Epidermal melanocyte (primary cell): ENCODE data around the gene FXYD4.
"Not testable (repeated sequence)": the region's sequence is repeated elsewhere in the genome, so short reads cannot be mapped to it uniquely, and the experiment has no call there.

Experiments used
- DNase-seq: peaks from one replicate; pipeline ENCODE4 v3.0.0; 2011; ENCODE audit warnings: low spot score; ENCODE audit not compliant: insufficient read length

The FXYD4 gene

DNA sequence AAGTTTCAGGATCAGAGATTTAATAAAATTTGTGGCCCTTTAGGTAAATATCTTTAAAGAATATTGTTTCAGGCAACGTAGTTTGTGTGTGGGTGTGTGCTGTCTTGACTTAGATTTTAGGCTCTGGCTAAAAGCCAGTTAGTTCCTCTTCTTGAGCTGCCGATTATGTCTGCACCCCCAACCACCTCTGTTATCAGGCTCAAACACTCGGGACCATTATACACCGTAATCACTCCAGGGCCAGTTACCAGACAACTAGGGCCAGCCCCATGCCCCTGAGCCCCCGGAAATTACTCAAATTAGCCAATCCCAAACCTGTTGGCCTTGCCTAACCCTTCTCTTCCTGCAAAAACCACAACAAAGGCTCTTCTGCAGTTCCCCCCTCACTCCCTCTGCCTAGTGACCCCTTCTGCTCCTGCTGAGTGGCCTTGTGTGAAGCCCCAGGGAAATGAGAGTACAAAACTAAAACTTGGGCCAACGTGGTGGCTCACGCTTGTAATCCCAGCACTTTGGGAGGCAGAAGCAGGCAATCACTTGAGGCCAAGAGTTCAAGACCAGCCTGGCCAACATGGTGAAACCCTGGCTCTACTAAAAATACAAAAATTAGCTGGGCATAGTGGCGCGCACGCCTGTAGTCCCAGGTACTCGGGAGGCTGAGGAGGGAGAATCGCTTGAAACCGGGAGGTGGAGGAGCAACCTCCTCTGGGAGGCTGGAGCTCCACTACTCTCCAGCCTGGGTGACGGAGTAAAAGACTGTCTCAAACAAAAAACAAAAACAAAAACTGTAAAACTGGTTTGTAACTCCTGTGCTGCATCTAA lies 46.7 kb downstream of the FXYD4 start:
- no peak for DNase-seq

DNA sequence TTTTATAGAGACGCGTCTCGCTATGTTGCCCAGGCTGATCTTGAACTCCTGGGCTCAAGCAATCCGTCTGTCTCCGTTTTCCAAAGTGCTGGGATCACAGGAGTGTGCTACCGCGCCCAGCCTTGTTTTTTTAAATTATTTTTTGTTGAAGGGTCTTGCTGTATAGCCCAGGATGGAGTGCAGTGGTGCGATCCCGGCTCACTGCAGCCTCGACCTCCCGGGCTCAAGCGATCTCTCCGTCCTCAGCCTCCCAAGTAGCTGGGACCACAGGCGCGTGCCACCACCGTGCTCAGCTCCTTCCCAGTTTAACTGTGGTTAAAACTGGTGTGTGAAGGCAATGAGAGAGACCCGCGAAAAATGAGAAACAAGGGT lies 48.5 kb downstream of the FXYD4 start:
- DNase-seq = no peak

DNA sequence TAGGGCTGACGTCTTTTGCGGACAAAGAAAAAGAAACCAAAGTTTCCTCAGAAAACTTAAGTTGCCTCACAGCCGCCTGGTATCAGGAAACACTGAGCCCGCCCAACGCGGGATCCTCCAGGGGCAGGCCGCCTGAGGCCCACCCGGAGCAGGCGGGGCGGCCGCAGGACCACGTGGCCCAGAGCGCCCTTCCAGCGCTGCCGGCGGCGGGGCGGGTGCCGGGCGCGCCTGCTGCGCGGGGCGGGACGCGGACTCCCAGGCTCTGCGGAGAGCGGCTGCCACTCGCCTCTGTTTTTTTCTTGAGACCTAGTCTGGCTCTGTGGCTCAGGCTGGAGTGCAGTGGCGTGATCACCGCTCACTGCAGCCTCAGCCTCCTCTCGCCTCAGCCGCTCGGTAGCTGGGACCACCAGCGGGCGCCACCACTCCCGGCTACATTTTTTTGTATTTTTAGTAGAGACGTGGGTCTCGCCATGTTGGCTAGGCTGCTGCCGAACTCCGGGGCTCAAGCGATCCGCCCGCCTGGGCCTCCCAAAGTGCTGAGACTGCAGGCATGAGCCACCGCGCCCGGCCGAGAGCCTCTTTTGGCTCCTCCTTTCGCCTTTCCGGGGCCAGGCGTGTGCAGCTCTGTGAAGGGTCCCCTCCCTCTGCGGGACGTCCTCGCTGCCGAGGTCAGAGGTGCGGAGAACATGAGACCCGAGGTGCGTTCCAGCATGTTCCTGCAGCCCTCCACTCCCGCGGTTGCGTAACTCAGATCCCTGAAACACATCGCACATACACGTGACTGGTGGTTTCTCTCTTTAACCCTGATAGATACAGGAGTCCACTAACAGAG lies 49.1 kb downstream of the FXYD4 start:
- DNase-seq = peak; percentile 67

DNA sequence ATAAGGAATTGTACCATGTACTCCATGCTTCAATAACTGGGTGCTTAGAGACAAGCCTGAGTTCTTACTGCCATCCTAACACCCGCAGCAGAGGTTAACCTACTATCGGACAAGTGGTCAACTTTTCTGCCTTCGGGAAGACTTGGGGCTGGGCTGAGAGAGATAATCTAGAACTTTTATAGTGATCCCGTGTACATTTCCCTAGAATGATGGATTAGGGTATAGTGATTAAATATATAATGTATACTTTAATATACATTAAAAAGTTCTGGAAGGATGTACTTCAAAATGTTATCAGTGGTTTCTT lies 49.7 kb downstream of the FXYD4 start:
- no peak for DNase-seq

DNA sequence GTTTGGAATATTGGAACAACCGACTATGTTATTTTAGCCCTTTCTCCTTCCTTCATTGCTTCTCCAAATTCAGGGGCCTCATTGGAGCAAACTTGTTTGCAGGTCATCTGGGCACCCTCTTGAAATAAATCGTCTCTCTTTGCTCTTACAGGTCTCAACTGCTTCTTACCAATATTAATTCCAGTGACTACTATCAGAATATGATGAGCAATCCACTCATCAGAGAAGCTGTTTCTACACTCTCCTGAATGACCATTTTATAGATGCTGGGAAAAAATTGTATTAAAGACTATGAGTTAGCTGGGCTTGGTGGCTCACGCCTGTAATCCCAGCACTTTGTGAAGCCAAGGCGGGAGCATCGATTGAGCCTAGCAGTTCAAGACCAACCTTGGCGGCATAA lies 50.1 kb downstream of the FXYD4 start:
- DNase-seq = no peak

DNA sequence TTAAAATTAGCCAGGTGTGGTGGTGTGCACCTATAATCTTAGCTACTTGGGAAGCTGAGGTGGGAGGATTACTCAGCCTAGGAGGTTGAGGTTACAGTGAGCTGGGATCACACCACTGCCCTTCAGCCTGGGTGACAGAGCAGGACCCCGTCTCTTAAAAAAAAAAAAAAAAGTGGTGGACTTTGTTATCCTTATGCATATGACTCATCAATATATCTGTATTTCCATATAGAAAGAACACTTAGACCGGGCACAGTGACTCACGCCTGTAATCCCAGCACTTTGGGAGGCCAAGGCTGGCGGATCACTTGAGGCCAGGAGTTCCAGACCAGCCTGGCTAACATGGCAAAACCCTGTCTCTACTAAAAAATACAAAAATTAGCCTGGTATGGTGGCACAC lies 50.5 kb downstream of the FXYD4 start:
- DNase-seq = not testable (repeated sequence)

DNA sequence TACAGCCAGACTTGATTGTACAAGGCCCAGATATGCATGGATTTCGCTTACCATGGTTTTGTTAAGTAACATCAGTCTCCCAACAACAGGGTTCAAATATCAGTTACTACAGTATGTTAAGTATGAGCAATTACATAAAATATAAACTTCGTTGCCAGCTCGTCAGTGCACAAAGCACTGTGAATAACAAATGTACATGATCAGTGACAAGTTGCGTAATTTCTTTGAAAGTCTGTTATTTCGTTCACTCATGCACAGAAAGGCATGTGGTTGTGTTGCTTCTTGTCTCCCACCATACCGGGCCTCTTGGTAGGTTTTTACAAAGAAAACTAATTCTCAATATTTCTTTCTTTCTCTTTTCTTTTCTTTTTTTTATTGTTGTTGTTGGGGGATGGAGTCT lies 53.0 kb downstream of the FXYD4 start:
- no peak for DNase-seq
